HG02759 (cell line): ENCODE data around the gene RFX2.
"Not testable (repeated sequence)": the region's sequence is repeated elsewhere in the genome, so short reads cannot be mapped to it uniquely, and the experiment has no call there.

Source experiments
- ATAC-seq: cut with Tn5 transposase; IDR thresholded peaks from one replicate; pipeline ENCODE4 v1.9.1; 2021; ENCODE audit warnings: mild to moderate bottlenecking, moderate library complexity; ENCODE audit not compliant: unreplicated experiment

The RFX2 gene

GRCh38 chr19:5974721-5975387 lies 135.4 kb downstream of the RFX2 start:
- no peak for ATAC-seq

DNA sequence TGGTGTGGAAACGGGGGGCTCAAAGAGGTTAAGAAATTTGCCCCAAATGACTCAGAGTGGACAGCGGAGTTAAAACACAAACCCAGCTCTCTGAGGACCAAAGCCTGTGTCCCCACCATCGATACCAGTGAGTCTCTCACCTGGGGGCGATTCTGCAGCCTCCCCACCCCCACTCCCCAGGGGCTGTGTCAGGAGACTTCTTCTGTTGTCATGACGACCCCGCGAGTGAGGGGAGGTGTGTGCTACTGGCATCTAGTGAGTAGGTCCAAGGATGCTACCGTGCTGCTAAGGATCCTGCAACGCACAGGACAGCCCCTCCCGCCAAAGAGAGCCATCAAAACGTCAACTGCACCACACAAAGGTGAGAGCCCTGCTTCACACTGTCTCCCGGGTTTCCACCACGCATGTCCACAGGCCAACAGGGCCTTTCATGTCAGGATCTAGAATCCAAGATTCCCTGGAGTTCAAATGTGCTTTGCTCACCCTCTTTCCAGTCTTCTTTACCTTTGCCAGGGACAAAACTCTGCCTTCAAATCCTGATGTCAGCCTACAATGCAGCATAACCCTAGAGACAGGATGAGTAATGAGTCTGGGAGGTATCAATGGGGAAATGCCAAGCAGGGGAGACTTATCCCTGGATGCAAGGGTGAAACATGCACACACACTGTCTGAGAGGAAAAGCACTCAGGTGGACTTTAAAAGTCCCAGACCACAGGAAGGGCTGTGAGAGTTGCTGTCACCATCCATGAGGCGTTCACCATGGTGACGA lies 136.2 kb downstream of the RFX2 start:
- no peak for ATAC-seq

GRCh38 chr19:5973376-5973775 lies 136.9 kb downstream of the RFX2 start:
- no peak for ATAC-seq

DNA sequence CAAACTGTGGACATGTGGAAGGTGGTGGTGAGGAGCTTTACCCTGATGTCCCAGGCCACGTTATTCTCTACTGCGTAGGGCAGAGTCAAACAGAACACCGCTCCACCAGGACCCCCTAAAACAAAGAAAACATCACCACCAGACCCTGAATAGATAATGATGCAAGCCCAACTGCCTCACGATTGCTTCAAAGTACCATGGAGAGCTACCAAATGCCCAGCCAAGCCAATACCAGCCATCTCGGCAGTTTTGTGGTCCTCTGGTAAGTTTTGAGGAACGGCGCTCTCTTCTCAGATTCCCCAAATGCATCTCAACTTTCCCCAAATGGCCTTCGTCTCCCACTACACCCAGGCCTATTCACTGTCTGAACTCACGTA lies 138.0 kb downstream of the RFX2 start:
- ATAC-seq: no peak

GRCh38 chr19:5971714-5972354 lies 138.5 kb downstream of the RFX2 start:
- ATAC-seq: no peak

- ATAC-seq: no peak
Measured at GRCh38 chr19:5969476-5969875, 140.8 kb downstream of the RFX2 start.

DNA sequence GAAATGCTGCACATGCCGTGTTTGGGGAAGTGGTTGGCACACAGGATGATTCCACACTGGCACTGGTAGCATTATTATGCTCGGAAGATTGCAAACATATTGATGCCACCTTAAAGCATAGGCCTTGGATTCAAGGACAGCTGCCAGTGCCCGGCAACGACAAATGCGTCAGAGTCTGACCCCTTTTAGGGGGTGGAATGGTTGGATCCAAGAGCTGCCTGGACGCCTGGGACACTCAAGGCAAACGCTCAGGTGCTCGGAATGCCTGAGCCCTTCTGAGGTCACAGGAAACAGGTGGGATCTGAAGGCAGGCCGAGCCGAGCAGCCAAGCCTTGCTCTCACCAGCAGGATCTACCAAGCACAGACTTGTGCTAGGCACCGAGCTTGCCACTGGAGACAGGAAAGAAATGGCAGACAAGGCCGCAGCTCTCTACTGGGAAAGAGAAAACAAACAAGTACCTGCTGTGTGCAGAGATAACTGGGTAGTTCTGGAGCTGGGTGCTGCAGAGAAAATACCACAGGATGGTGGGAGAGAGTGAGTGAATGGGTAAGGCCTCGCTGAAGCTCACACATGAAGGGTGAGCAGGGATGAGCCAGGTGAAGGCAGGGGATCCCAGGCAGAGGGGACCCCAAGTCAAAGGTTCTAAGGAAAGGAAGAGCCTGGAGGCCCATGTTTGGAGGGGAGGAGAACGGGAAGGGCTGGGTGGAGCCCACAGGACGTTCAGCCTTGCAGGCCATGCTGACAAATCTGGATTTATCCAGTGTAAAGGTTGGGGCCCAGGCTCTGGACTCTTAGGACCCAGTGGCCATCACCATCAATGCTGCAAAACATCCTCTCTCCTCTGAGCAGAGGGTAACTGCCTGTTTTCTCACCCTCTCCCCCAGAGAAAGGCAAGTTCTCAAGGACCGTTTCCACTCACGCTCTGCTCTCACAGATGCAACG lies 141.6 kb downstream of the RFX2 start:
- ATAC-seq: no peak

- no peak for ATAC-seq
Measured at GRCh38 chr19:5967994-5968430, 142.3 kb downstream of the RFX2 start.

- no peak for ATAC-seq
Measured at GRCh38 chr19:5967571-5967970, 142.7 kb downstream of the RFX2 start.

- ATAC-seq: no peak
Measured at GRCh38 chr19:5966941-5967340, 143.4 kb downstream of the RFX2 start.

DNA sequence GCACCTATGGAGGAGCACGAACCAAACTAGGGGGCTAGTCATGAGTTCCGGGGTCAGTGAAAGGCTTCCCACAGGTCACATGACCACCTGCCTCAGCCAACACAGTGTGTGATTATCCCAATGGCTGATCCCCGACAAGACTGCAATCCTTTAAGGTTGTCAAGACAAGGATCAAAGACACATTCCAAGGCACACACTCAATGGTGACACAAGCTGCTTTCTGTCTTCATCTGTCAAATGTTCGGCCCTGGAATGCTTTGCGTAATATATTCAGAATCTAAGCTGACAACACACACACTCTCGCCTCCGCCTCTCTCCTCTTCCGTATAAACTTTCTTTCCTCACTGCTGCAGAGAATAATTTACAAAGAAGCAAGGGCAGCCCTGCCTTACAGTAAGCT lies 144.1 kb downstream of the RFX2 start:
- no peak for ATAC-seq

- no peak for ATAC-seq
Measured at GRCh38 chr19:5964816-5965565, 145.3 kb downstream of the RFX2 start.

GRCh38 chr19:5963855-5964254 lies 146.4 kb downstream of the RFX2 start:
- no peak for ATAC-seq

GRCh38 chr19:5963259-5963658 lies 147.0 kb downstream of the RFX2 start:
- not testable (repeated sequence) for ATAC-seq

DNA sequence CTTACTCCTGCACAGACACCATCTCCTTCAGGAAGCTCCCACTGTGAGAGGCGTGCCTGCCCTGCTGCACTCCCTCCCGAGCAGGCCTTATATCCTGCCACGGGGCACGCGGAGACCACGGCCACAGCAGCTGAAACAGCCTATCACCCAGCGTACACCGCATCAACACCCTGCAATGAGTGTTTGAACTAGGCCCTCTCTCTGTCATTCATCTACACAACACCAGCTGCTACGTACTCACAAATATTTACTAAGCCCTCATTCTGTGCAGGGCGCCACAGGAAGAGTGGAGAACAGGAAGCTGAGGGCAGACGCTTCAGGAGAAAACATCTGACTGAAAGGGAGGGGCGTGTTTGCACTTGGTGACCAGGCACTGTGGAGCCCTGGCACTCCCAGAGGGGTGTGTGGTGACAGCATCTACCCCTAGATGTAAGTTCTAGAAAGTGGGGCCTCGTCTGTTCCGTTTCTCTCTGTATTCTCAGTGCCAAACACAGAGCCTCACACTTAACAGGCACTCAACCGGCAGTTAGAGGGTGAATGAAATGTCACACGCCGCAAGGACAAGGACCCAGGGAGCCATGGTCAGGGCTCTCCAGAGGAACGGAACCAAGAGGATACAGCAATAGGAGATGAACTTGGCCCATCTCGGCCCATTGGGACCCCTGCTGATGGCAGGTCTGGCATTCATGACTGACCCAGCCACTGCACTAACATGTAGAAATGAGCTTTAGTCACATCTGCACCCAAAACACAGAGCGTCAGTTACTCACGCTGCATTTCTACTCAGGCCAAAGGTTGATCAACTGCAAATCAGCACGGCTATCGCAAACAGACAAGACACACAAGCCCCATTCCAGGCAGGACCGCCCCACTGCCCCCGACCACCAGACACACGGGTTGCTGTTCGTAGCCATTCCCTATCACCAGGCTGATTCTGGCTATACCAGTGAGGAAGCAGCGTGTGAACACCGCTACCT lies 148.0 kb downstream of the RFX2 start:
- ATAC-seq: no peak

DNA sequence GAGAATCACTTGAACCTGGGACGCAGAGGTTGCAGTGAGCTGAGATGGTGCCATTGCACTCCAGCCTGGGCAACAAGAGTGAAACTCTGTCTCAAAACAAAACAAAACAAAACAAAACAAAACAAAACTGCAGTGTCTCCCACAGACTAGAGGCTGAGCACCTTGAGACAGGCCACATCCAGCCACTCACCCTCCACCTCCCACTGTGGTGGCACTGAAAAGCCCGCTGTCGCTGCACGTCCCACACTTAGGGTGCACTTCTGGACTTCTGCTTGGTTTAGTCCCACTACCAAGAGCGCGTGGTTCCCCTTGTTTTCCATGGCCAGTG lies 148.7 kb downstream of the RFX2 start:
- ATAC-seq: not testable (repeated sequence)

- no peak for ATAC-seq
Measured at GRCh38 chr19:5960005-5961001, 150.0 kb downstream of the RFX2 start.
